BJ (cell line): ENCODE measurements around the gene SULT1B1. TPM values are rescaled to one million over a fixed set of nuclear protein-coding genes. Genes with fewer than 3 reads are reported as not detected.

Experiments used
- CTCF ChIA-PET: fragments of 350-600 bp; formaldehyde crosslinking; extraction: SDS; loops from one replicate; lab custom pipeline; 2021; ENCODE audit warnings: antibody characterized with exemption, inconsistent platforms; lab: Yijun Ruan, JAX
- POLR2A ChIA-PET: fragments of 300-600 bp; sonication (Branson Sonifier 250); formaldehyde crosslinking; extraction: SDS; loops from one replicate; lab custom pipeline; 2021; ENCODE audit warnings: antibody characterized with exemption; lab: Charles Lee
- DNase-seq: peaks from one replicate; pipeline ENCODE4 v3.0.0-alpha.2; 2011; ENCODE audit warnings: low read depth
- H3K27me3 ChIP-seq: 2 replicates; pipeline ENCODE4 v1.6.0; 2011; ENCODE audit warnings: low read length; ENCODE audit not compliant: control insufficient read depth, insufficient read depth
- H3K36me3 ChIP-seq: 2 replicates; pipeline ENCODE4 v1.5.1; 2011; ENCODE audit warnings: low read length; ENCODE audit not compliant: control insufficient read depth, insufficient read depth
- H3K4me3 ChIP-seq: 2 replicates; pipeline ENCODE4 v1.5.1; 2011; ENCODE audit warnings: low read depth, mild to moderate bottlenecking, control low read depth, low read length
- polyA plus RNA-seq: library from polyadenylated mRNA; depleted of rRNA; stranded (reverse); fragments of >200 nt; gene quantifications from 2 replicates; pipeline ENCODE4 v1.2.3, GENCODE V29; 2011
- TF ChIP-seq, protein P1 (sequence below): IDR thresholded peaks from 2 replicates; pipeline ENCODE4 v1.5.1; 2011; ENCODE audit warnings: low read depth, mild to moderate bottlenecking, control low read depth, inconsistent platforms, low read length, moderate library complexity; ENCODE audit not compliant: insufficient read depth

Gene SULT1B1
- polyA plus RNA-seq, 1 experiment, result not detected

DNA sequence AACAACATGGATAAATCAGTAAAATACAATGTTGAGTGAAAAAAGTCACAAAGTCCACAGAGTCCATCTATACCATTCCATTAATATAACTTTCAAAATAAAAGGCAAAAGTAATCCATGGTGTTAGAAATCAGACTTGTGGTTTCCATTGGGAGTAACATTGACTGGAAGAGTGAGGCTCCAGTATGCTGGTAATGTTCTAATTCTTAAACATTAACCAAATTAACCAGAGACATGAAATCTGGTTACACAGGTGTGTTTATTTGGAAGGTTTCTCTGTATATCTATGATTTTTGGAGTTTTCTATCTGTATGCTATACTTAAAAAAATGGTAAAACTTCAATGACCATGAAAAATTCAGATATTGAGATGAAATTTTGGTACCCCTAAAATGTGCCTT lies 42.6 kb downstream of the SULT1B1 start:
- Histone ChIP-seq H3K27me3 (no peaks in the 10 kb centered on the region), H3K4me3 (no peak overlapping the region), H3K36me3 (no peaks in the 10 kb centered on the region)
- TF ChIP-seq, protein P1, sequence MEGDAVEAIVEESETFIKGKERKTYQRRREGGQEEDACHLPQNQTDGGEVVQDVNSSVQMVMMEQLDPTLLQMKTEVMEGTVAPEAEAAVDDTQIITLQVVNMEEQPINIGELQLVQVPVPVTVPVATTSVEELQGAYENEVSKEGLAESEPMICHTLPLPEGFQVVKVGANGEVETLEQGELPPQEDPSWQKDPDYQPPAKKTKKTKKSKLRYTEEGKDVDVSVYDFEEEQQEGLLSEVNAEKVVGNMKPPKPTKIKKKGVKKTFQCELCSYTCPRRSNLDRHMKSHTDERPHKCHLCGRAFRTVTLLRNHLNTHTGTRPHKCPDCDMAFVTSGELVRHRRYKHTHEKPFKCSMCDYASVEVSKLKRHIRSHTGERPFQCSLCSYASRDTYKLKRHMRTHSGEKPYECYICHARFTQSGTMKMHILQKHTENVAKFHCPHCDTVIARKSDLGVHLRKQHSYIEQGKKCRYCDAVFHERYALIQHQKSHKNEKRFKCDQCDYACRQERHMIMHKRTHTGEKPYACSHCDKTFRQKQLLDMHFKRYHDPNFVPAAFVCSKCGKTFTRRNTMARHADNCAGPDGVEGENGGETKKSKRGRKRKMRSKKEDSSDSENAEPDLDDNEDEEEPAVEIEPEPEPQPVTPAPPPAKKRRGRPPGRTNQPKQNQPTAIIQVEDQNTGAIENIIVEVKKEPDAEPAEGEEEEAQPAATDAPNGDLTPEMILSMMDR, result no peak
- no peak for DNase-seq
- ChIA-PET POLR2A (no interaction called here), CTCF (no interaction called here)

DNA sequence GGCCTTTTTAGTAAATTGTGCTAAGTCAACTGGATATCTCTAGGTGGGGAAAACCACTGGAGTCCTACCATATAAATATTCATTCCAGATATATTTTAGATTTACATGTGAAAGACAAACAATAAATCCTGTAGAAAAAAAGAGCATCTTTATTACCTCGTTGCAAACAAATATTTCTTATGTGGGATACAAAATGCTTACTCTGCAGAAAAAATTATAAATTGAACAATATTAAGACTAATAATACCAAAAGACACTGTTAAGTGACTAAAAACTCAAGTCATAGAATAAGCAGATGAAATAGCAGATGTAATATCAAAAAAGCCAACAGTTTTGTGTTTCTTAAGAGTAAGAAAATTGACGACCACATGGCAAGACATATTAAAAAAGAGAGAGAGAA lies 43.8 kb downstream of the SULT1B1 start:
- POLR2A ChIA-PET, result no interaction called here
- TF ChIP-seq, protein P1, result no peak

DNA sequence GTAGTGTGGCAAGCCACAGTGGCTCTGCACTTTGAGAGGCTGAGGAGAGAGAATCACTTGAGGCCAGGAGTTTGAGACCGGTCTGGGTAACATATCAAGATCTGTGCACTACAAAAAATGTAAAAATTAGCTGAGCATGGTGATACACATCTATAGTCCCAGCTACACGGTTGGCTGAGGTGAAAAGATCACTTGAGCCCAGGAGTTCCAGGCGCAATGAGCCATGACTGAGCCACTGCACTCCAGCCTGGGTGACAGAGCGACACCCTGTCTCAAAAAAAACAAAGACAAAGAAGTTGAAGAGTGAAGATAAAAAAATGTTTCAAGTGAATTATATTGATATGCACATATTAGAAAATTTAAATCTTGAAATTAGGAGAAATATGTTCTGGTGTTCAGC lies 46.3 kb downstream of the SULT1B1 start:
- no peaks in the 10 kb centered on the region for H3K36me3 ChIP-seq
- H3K4me3 ChIP-seq, result no peak overlapping the region
- no peaks in the 10 kb centered on the region for H3K27me3 ChIP-seq
- ChIA-PET CTCF (no interaction called here), POLR2A (no interaction called here)
- no peak for DNase-seq
- TF ChIP-seq, protein P1, result no peak

More for the DNA sequence above, 43.8 kb downstream of the SULT1B1 start:
- CTCF ChIA-PET, result no interaction called here
- no peaks in the 10 kb centered on the region for H3K36me3 ChIP-seq
- H3K4me3 ChIP-seq, result no peak overlapping the region
- H3K27me3 ChIP-seq, result no peaks in the 10 kb centered on the region
- no peak for DNase-seq

DNA sequence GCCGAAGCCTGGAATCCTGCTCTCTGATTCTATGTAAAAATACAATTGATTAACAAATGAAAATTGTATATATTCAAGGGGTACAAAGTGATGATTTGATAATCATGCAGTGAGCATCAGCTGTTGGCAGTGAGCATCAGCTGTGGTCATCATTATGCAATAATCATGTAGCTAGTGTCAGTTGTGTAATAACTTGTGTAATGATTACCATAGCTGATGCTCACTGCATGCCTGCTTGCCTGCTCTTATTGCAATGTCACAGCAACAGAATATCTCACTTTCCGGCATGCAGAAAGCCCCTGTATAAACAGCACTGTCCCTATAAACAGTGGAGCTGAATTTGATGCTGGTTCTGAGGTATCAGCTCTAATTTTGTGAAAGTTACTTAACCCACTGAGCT lies 46.8 kb downstream of the SULT1B1 start:
- no peak for DNase-seq
- CTCF ChIA-PET, result no interaction called here
- POLR2A ChIA-PET, result interaction anchor here (0.5 kb wide), 1 partner anchor 13 kb away, joined by 3 read pairs; no protein-coding TSS in a partner anchor
- H3K4me3 ChIP-seq, result no peak overlapping the region
- no peaks in the 10 kb centered on the region for H3K36me3 ChIP-seq
- H3K27me3 ChIP-seq, result no peaks in the 10 kb centered on the region
- TF ChIP-seq, protein P1, result no peak

DNA sequence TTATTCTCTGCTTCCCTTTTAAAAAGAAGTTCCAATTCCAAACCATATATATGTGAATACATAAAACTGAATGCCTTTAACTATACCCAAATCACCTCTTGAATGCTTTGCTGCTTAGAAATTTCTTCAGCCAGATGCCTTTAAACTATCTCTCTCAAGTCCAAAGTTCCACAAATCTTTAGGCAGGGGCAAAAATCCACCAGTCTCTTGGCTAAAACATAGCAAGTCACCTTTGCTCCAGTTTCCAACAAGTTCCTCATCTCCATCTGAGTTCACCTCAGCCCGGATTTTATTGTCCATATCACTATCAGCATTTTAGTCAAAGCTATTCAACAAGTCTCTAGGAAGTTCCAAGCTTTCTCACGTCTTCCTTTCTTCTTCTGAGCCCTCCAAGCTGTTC lies 49.8 kb downstream of the SULT1B1 start:
- TF ChIP-seq, protein P1, result no peak
- H3K27me3 ChIP-seq, result no peaks in the 10 kb centered on the region
- no peaks in the 10 kb centered on the region for H3K36me3 ChIP-seq
- DNase-seq, result no peak
- CTCF ChIA-PET, result no interaction called here
- H3K4me3 ChIP-seq, result no peak overlapping the region
- POLR2A ChIA-PET, result no interaction called here
